HUES6 (cell line): ENCODE results near the gene RUFY1.
"Not testable (repeated sequence)": the region's sequence is repeated elsewhere in the genome, so short reads cannot be mapped to it uniquely, and the experiment has no call there.

Experiments
- H3K27ac ChIP-seq: 2 replicates; pipeline ENCODE4 v1.7.0; 2013; ENCODE audit warnings: low read depth, mild to moderate bottlenecking, low read length, inconsistent platforms
- H3K27me3 ChIP-seq: 2 replicates; pipeline ENCODE4 v1.6.1; 2013; ENCODE audit warnings: low read length; ENCODE audit not compliant: control insufficient read depth, insufficient read depth
- H3K36me3 ChIP-seq: 2 replicates; pipeline ENCODE4 v1.6.1; 2013; ENCODE audit warnings: low read length; ENCODE audit not compliant: control insufficient read depth, insufficient read depth
- H3K4me1 ChIP-seq: 2 replicates; pipeline ENCODE4 v1.6.1; 2013; ENCODE audit warnings: low read length; ENCODE audit not compliant: control insufficient read depth, insufficient read depth
- H3K4me3 ChIP-seq: 2 replicates; pipeline ENCODE4 v1.5.1; 2013; ENCODE audit warnings: low read depth, low read length
- H3K9ac ChIP-seq: one replicate; pipeline ENCODE4 v1.6.1; 2013; ENCODE audit warnings: mild to moderate bottlenecking, low read length
- H3K9me3 ChIP-seq: 2 replicates; pipeline ENCODE4 v1.6.1; 2013; ENCODE audit warnings: low read depth, low read length; ENCODE audit not compliant: control insufficient read depth, insufficient read depth

Gene RUFY1

DNA sequence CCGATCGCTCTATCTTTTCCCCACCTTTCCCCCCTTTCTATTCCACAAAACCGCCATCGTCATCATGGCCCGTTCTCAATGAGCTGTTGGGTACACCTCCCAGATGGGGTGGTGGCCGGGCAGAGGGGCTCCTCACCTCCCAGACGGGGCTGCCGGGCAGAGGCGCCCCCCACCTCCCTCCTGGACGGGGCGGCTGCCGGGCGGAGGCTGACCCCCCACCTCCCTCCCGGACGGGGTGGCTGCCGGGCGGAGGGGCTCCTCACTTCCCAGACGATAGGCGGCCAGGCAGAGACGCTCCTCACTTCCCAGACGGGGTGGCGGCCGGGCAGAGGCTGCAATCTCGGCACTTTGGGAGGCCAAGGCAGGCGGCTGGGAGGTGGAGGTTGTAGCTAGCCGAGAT lies 99.9 kb downstream of the RUFY1 start:
- H3K27me3 ChIP-seq, H3K4me3 ChIP-seq, H3K4me1 ChIP-seq, H3K36me3 ChIP-seq, H3K27ac ChIP-seq, H3K9ac ChIP-seq, H3K9me3 ChIP-seq: not testable (repeated sequence)

DNA sequence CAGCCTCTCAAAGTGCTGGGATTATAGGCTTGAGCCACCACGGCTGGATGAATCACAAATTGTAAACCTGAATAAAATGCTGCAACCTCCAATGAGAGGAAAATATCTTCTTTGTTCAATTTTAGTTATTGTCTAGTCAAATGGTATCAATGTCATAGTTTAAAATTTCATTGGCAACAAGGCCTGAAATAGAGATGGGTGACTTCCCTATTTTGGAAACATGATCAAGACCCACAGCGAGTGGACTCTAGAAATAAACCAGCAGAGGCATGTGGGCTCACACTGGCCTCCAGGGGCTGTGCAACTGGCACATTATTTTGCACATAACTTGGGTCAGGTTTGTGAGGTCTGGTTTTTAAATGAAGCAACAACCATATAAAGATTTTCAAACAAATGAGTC lies 102.8 kb downstream of the RUFY1 start:
- H3K9me3 ChIP-seq, H3K36me3 ChIP-seq, H3K27ac ChIP-seq, H3K9ac ChIP-seq, H3K4me1 ChIP-seq, H3K27me3 ChIP-seq, H3K4me3 ChIP-seq: not testable (repeated sequence)

DNA sequence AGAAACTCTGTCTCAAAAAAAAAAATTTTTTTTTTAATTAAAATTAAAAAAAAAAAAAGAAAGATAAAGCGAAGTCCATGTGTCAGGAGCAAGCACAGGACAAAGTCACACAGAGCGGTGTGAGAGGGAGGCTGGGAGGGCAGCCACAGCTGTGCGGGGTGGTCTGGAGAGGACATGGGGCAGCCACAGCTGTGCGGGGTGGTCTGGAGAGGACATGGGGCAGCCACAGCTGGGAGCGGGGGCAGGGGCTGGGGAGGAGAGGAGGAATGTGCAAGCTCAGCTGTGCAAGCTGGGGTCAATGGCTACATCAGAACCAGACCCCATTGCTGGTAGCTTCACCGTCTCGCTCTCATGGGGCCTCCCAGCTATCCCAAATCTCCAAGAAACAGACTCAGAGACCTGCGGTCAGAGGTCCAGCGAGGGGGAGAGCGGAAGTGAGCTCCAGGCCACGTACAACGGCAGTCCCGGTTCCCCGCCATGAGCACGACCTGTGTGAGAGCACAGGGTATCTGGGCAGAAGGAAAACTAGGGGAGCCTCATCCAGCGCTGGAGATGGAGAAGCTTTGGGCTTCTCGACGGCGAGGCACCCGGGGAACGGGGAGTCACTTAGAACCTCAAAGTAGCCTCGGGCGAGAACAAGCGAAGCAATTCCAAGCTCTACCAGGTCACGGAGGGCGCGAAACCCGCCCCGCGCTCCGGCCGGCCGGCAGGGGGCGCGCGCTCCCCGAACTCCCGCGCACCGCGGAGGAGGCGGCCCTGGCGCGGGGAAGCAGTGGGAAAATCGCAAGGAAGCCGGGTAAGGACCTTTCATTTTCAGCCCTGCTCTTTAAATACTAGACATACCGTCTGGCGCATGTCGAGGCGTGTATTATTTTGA lies 107.2 kb downstream of the RUFY1 start:
- H3K4me1 ChIP-seq, H3K9me3 ChIP-seq, H3K9ac ChIP-seq, H3K27me3 ChIP-seq, H3K27ac ChIP-seq, H3K36me3 ChIP-seq: not testable (repeated sequence)
- peak overlapping the region; percentile 40; the same call in 1 of the 2 replicates for H3K4me3 ChIP-seq

DNA sequence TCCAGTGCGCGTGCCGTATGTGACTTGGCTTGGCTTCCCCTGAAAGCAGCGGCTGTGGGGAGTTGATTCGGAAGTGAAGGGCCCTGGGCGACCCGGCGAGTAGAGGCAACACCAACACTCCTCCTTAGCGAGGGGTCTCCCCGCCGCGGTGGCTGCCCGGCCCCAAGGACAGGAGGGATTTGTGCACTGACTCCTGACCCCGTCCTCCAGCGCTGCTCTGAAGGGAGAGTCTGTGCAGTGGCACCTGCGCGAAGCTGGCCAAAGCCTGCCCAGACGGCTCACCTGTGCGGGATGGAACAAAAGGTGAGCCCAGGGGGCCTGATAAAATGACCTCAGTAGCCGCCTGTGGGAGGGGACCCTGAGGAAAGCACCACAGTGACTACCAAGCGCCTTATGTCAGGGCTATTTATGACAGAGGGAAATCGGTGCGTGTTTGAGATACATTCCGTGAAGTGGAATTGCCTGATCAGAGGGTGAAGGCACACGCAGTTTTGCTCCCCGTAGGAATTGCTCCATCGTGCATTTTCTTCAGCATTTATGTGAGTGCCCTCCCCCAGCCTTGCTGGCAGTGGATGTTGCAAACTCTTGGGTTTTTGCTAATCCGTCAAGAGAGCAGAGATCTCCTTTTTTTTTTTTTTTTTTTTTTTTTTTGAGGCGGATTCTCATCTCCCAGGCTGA lies 108.0 kb downstream of the RUFY1 start:
- Histone ChIP-seq H3K9ac (peak overlapping the region; percentile 54), H3K4me3 (peak overlapping the region; percentile 65)
- H3K27ac ChIP-seq, H3K9me3 ChIP-seq, H3K4me1 ChIP-seq, H3K27me3 ChIP-seq, H3K36me3 ChIP-seq: not testable (repeated sequence)
